ENCODE results near the gene HOXA13.

Gene HOXA13

DNA sequence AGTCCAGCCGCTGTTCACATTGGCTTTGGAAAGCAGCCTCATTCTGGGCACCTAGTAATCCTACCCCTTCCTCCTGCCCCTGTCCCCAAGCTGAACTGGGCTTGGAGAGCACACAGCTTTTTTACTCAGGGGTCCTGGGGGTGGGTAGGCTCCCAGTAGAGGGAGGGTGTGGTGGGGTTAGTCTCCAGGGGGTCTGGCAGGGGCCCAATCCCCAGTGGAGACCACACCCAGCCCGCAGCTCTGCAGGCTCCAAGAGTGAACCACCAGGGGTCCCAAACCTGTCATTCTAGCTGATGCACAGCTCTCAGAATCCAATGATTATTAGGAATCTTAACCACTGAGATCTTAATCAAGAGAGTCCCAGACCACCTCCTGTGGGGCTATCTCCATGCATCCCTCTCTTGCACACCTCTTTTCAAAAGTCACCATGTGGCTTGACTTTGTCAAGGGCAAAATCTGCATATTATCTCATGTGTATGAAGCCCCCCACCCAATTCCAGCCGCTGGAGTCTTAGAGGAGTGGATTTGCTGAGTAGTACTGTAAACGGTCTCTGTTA, 17.5 kb downstream of the HOXA13 start:
- DNase-seq (ENCODE audit: low read depth in 1 of 2, low spot score in 1 of 2): no peak

DNA sequence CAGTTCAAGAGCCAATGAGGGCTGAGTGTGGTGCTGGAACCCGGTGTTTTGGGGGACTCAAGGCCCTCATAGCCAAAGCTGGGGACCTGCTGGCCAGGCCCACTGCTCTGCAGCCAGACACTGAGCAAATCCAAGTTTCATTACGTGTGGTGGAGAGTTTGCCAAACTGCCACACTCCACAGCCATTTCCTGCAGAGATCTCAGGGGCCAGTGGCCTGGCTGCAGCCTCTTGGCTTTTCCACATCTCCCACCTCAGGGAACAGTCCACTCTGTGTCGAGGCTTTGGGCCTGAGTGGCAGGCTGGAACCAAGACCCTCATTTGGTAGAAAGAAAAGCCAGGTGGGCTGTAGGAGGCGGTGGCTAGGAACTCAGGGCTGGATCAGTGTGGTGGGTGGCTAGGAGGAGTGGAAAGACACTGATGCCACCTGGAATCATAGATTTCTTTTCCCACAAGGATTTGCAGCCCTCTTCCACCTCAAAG, 18.1 kb downstream of the HOXA13 start:
- peak in 1 of 2 donors; percentile 0 for DNase-seq (ENCODE audit: low read depth in 1 of 2, low spot score in 1 of 2)

DNA sequence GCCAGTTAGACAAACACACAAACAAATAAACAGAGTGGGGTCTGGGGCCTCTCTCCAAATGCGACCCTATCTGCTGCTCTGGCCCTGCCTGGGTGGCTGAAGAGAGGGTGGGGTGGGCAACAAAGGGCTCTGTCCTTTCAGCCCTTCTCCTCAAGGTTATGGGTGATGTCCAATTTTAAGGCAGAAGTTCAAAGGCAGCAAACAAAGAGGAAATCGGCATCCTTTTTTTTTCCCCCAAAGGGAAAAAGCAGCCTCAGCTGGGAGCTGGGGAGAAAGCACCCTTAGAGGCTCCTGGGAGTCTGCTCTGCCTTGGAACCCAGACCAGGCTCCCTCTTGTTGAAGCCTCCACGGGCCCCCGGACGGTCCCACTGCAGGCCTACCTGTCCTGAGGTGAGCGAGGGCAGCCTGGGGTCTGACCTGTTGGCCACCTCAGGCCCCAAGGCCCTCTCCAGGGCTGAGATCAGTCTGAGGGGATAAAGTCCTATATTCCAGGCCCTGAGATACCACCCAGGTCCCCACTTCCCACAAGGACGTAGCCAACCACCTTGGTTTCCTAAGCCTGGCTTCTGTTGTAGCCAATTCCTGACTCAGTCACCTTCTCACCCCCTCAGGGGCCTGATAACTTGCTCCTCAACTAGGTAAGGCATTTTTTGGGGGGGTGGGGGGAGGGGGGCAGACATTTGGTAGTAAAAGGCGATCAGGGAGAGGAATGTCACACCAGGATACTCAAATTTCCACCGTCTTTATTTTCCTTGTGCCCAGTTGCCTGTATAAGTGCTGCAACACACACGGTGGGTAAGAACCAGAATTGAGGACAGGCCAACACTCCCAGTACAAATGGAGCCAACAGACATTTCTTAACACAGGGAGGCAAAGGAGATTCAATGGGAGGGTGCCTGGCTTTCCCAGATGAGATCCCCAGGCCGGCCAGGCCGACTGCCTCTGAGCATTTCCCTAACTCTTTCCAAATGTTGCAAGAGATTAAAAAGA, 19.2 kb downstream of the HOXA13 start:
- DNase-seq (ENCODE audit: low read depth in 1 of 2, low spot score in 1 of 2): peak in 1 of 2 donors; percentile 0

DNA sequence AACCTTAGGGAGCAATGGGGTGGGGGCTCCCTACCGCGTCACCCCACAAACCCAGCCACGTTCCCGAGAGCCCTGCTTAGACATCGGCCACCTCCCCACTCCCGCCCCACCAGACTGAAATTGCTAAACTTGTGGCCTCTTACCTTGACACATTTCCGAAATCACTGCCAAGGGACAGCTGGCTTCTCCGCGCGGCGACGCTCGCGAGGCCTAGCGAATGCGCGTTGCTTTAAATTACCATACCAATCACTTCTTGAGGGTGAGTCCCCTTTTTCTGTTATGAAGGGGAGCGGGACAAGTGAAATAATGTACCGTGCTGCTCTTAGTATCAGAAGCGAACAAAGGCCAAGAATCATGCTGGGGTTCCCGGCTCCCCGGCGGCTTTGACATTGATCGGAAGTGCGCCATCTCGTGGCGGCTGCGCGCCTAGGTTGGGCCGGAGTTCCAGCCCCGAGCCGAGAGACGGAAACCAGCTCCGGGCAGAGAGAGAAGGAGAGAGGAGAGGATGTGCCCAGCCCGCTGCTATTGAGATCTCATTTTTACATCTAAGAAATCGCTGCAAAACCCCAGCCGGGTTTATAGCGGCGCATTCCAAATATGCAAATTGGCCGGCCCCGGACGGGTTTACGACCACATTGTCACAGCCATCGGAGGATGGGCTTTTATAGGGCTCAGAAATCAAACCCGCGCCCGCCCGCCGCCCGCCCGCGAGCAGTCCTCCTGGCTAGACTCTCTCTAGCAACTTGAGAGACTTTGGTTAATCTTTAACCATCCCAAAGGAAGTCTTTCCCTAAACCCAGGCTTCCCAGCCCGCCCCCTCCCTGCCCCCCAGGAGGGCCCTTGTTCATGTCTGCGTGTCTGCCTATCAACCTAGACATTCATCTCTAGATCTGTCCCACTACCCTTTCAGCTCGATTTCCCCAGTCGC, 20.1 kb downstream of the HOXA13 start:
- peak; percentile 28 to 37 for DNase-seq (ENCODE audit: low read depth in 1 of 2, low spot score in 1 of 2)

- no peak for DNase-seq (ENCODE audit: low read depth in 1 of 2, low spot score in 1 of 2)
Measured at GRCh38 chr7:27179030-27179429, 20.9 kb downstream of the HOXA13 start.

GRCh38 chr7:27178366-27178765, 21.5 kb downstream of the HOXA13 start:
- no peak for DNase-seq (ENCODE audit: low read depth in 1 of 2, low spot score in 1 of 2)

DNA sequence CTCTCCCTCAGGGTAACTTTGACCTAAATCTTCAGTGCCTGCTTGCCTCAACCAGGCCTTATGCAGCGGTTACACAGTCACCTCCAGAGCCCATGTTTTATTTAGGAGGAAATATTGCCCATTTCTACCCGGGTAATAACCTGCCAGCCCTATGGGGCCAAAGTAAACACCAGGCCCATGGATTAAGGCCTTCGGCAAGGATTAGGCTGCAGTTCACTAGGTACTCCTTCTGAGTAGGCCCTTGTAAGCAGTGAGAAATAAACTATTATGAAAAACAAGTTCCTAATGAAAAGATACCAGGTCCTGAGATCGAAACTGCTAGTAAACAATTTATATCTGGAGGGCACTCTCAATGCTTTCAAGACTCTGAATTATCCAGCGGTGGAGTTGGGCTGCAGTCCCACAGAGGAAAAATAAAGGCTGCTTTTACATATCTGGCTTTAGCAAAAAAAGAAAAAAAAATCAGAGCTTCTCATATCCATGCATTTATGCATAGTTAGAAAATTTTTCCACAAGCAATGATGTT, 22.0 kb downstream of the HOXA13 start:
- no peak for DNase-seq (ENCODE audit: low read depth in 1 of 2, low spot score in 1 of 2)

- peak in 1 of 2 donors; percentile 2 for DNase-seq (ENCODE audit: low read depth in 1 of 2, low spot score in 1 of 2)
Measured at GRCh38 chr7:27176962-27177794, 22.7 kb downstream of the HOXA13 start.

- no peak for DNase-seq (ENCODE audit: low read depth in 1 of 2, low spot score in 1 of 2)
Measured at GRCh38 chr7:27176524-27176845, 23.4 kb downstream of the HOXA13 start.

DNA sequence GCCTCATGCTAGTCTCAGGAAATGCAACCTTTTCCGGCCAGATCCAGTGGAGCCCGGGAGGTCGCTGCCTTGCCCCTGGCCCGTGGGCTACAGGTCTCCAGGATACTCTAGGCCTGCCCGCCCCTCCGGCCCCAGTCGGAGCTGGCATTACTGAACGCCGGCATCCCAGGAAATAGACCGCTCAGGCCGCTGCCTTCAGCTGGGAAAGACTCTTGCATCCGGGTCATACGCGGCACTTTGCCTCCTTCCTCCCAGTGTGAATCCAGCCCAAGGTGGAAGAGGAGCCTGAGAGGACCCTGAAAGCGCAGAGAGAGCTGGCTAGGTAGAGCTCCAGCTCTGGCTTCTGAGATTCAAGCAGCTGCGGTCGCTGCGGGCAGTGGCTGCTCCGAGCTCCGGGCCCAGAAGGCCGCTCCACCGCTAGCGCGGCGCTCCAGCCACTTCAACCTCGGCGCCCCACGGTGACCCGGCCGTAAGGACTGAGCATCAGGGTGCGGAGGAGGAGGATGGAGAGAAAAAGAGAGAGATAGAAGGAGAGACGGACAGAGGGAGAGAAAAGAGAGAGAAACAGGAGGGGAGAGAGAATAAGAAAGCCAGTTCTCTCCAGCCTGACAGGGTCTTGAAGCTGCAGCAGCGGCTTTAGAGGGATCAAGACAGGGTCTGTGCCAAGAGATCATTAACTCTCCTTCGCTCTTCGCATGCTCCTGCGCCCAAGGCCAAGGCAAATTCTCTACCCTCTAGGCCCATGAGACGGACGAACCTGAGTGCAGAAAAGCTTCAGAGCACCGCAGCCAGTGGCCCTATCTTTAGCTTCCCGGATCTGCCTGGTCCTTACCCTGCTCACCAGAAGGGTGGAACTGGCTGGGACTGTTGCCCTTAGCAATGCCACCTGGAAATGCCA, 24.0 kb downstream of the HOXA13 start:
- DNase-seq (ENCODE audit: low read depth in 1 of 2, low spot score in 1 of 2): peak in 1 of 2 donors; percentile 0

GRCh38 chr7:27174874-27175625, 24.8 kb downstream of the HOXA13 start:
- no peak for DNase-seq (ENCODE audit: low read depth in 1 of 2, low spot score in 1 of 2)

- peak in 1 of 2 donors; percentile 3 for DNase-seq (ENCODE audit: low read depth in 1 of 2, low spot score in 1 of 2)
Measured at GRCh38 chr7:27173956-27174873, 25.7 kb downstream of the HOXA13 start, which contains the start of gene HOXA10. TSS of gene HOXA10 (minus strand) at chr7:27174320. CDS start at chr7:27174306, 14 bp downstream.

- DNase-seq (ENCODE audit: low read depth in 1 of 2, low spot score in 1 of 2): peak in 1 of 2 donors; percentile 3
Measured at GRCh38 chr7:27173511-27173955, 26.4 kb downstream of the HOXA13 start.

DNA sequence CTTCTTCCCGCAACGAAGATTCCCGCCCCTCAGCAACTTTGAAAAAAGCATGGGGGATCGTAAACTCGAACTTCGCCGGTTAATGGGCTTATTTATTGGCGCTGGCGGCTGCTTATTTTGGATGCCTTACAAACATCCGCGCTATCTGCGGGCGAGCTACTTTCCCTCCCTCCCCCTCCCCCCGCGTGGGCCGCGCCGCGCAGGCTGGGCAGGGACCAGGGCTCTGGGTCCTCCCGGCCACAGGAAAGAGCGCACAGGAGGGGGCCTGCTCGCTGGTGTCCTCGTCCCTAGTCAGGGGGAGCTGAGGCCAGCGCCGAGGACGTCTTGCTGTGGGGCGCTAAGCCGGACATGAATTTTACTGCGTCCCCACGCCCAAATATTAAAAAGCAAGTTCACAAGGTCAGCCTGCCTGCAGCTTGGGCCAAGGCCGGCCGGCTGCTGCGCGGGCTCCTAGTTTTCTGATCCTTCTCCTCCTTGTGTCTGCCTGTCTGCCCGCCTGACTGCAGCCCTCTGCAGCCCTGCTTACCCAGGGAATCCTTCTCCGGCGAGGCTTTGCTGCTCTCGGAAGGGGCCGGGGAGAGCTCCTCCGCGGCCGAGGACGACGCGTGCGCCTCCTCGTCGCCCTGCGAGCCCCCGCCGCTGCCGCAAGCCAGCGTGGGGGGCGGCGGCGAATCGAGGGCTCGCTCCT, 26.9 kb downstream of the HOXA13 start:
- DNase-seq (ENCODE audit: low read depth in 1 of 2, low spot score in 1 of 2): peak in 1 of 2 donors; percentile 3

- DNase-seq (ENCODE audit: low read depth in 1 of 2, low spot score in 1 of 2): peak in 1 of 2 donors; percentile 3
Measured at GRCh38 chr7:27172315-27172774, 27.5 kb downstream of the HOXA13 start.

- peak in 1 of 2 donors; percentile 1 for DNase-seq (ENCODE audit: low read depth in 1 of 2, low spot score in 1 of 2)
Measured at GRCh38 chr7:27171637-27172314, 28.1 kb downstream of the HOXA13 start.
